Skeletal muscle cell (primary cell): Measurements from ENCODE around the gene GABRR1.

ENCODE experiments used
- DNase-seq: peaks from one replicate; pipeline ENCODE4 v3.0.0-alpha.2; 2010; ENCODE audit warnings: low read depth
- H3K4me3 ChIP-seq: 2 replicates; pipeline ENCODE4 v1.5.1; 2011; ENCODE audit warnings: low read depth, mild to moderate bottlenecking, control low read depth, low read length, moderate library complexity

GABRR1 gene

DNA sequence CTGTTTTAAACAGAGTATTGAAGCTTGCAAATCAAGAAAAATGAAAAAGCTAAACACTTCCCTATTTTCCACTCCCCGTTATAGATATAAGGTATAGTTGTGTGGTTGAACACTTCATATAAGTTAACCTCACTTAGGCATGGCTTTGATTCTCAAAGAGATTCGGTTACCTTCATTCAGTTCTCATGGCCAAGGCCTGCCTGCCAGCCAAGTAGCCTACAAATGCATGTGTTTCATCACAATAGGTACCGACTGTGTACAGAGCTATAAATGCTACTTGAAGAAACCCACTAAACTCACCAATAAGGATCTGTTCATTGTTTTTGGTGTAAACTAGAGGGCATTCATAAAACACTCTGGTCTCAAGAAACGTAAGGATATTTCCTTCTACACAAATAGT lies 43.5 kb downstream of the GABRR1 start:
- H3K4me3 ChIP-seq = no peak overlapping the region
- DNase-seq = no peak

DNA sequence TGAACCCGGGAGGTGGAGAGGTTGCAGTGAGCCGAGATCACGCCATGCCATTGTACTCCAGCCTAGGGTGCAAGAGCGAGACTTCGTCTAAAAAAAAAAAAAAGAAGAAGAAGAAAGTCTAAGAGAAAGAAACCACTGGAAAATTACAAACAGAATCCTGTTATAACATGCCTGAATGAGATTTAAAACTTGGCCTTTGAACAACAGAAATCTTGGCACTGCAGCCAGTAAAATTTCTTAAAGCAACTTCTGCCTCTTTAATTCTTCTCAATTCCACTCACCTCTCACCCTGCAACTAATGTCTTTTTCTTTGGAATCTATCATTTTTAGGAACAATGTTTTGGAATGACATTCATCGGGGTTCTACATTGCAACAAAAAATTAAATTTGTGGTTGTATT lies 45.0 kb downstream of the GABRR1 start:
- DNase-seq = no peak
- no peak overlapping the region for H3K4me3 ChIP-seq

DNA sequence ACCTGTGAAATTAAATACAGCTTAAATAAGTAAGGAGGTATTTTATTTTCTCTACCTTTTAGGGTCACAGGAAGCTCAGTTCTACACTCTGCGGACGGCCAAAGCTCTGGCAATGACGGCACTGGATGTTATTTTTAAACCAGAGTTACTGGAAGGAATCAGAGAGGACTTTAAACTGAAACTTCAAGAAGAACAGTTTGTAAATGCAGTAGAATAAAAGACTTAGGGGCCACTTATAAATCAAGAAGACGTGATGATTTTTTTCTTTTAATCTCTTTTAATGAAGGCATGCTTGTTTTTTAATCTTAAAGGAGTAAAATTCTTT lies 55.1 kb downstream of the GABRR1 start:
- no peak overlapping the region for H3K4me3 ChIP-seq
- DNase-seq = no peak

DNA sequence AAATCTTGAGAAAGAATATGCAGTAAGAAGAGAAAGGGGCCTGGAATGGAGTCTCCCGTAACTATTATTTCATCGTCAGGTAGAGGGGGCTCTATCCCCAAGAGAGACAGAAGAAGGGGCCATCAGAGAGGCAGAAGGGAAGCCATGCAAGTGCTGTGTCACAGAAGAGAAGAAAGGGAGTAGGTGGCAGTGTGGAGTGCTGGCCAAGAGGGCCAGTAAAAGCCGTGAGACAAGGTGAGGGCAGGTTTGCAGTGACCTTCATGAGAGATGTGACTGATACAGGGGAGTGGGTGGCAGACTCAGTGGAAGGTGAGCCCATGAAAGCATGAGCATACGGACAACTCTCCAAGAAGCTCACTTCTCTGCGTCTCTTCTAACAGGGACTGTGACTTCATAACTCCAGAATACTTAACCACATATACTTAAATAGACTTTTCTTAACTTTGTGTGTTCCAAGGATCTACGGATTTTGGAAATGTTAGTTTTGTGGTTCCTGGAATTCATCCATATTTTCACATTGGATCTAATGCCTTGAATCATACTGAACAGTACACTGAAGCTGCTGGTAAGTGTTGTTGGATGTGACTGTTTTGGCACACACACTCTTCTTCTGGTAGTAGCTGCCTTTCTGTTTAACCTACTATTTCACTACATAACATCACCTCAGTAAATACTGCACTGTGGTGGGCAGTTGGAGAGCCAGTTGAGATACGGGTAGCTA lies 55.7 kb downstream of the GABRR1 start:
- DNase-seq = no peak
- H3K4me3 ChIP-seq = no peak overlapping the region

DNA sequence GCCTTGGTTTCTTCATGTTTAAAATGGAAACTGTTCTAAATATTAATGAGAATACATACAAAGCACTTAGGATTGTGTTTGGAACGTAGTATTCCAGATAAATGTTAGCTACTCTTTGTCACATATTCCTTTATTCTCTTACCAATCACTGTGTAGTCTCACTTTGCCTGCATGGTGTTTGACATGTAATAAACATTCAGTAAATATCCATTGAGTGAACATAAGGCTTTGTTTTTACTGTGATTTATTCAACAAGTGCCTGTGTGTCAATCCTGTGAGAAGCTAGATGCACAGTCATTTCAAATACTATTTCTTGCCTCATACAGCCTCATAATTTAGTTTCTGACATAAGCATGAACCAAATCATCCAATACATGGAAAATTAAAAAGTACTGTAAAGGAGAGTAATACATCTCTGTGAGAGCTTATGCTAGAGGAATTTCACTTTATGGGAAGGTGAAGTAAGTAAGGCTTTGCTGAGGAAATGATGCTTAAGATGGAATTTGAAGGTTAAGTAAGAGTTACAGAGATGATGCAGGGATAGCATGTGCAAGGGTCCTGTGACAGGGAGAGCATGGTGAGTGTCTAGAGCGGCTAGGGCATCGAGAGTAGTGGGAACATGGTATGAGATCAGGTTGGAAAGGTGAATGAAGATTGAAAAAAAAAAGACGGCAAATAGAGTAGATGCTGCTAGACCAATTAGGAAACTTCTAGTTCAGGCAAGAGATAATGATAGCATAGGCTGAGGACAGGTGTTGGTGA lies 56.6 kb downstream of the GABRR1 start:
- no peak overlapping the region for H3K4me3 ChIP-seq
- no peak for DNase-seq

DNA sequence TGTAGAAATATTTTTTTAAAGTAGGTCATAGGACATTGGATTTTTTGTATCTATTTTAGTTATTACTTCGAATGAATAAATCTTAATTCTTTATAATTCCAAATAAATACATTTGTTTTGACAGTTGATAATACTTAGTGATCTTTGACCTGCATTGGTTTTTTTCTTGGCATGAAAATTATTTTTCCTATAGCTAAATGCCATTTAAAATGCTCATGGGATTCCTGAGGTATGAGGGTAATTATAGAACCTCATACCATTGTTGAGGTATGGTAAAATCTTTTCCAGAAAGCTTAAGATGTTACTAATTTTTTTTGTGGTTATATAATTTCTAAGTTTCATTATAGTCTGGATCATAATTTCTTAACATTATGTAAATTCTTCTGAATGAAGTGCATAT lies 63.0 kb downstream of the GABRR1 start:
- DNase-seq = no peak
- no peak overlapping the region for H3K4me3 ChIP-seq

DNA sequence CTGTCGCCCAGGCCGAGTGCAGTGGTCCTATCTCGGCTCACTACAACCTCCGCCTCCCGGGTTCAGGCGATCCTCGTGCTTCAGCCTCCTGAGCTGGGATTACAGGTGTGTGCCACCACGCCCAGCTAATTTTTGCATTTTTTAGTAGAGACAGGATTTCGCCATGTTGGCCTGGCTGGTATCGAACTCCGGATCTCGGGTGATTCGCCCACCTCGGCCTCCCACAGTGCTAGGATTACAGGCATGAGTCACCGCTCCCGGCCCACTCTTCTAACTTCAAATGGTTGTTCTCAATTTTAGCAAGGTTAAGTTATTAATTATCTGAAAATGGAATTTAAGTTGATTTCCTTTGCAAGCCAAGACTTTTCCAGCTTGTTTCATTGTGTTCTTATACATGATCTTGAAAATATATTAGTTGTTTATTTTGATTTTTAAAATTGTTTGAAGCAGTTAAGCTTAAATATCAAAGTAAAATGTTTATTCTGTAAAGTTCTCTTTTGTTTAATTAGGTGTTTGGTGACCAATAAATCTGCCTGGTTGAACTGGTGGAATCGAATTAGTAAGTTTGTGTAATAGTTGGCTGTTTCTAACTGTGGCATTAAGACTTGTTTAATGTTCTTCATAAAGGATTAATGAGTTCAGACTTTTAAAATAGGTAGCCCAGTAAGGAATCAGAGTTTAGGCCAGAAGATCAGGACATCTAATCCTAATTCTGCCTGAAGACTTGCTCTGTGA lies 69.0 kb downstream of the GABRR1 start:
- DNase-seq = no peak
- H3K4me3 ChIP-seq = no peak overlapping the region

DNA sequence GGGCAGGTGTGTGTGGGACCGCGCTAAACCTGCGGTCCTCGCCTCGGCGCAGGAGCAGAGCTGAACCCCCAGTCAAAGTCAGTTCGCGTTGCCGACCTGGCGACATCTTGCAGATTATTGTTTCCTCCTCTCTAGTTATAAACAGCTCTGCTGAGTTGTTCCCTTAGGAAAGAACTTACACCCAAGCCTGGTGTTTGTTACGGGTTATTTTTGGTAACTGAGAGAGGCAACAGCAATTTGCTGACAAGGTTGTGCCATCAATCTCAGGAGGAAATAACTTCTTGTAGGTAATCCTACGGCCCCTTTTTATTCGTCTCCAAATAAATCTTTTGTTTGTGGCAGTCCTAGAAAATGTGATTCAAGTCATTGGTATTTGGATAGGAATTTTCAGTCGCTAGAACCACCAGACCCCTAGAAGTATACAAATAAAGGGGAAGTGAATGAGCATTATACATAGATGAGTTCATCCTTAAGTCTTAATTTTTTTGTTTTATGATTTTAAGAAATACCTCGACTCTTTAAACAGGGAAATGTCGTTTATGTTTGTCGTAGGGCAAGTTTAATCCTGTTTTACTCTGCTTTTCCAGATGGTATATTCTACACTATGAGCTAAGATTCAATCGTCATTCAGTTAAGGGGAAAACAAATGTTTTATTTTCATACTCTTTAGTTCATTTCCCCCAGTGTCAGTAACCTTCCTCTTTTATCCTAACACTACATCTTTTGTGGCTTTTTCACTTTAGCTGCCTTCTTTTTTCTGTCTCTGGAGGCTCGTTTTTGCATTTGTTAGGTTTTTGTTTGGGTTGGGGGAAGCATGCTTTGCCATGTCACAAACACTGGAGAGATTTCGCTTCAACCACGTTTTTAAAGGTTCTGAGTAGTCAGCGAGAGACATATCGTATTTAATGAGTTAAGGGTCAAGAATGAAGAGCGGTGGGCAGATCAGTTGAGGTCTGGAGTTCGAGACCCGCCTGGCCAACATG lies 70.1 kb downstream of the GABRR1 start:
- DNase-seq = no peak
- peak overlapping the region; percentile 68 for H3K4me3 ChIP-seq

DNA sequence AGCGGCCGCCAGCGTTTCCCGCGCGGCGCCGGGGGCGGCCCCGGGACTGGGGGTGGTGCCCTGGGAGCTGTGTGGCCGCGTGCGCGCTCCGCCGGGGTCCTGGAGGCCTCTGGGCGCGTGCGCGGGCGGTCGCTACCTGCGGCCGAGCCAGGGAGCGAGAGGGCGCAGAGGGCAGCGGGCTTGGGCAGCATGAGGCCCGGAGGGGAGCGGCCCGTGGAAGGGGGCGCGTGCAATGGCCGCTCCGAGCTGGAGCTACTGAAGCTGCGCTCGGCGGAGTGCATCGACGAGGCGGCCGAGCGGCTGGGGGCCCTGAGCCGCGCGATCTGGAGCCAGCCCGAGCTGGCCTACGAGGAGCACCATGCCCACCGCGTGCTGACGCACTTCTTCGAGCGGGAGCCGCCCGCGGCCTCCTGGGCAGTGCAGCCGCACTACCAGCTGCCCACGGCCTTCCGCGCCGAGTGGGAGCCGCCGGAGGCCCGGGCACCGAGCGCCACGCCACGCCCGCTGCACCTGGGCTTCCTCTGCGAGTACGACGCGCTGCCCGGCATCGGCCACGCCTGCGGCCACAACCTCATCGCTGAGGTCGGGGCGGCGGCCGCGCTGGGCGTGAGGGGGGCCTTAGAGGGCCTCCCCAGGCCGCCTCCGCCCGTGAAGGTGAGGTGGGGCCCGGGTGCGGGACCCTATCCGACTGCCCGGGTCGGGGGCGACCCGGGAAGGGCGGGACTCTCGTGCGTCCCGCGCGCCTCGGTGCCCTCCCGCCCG lies 71.0 kb downstream of the GABRR1 start, which contains the start of gene PM20D2:
PM20D2 (plus strand) TSS at position 100 of the 762 bp plus-strand sequence; CDS start at position 190, 90 bp downstream.
- peak within 1 kb of the TSS; percentile 68 for H3K4me3 ChIP-seq
- no peak for DNase-seq

DNA sequence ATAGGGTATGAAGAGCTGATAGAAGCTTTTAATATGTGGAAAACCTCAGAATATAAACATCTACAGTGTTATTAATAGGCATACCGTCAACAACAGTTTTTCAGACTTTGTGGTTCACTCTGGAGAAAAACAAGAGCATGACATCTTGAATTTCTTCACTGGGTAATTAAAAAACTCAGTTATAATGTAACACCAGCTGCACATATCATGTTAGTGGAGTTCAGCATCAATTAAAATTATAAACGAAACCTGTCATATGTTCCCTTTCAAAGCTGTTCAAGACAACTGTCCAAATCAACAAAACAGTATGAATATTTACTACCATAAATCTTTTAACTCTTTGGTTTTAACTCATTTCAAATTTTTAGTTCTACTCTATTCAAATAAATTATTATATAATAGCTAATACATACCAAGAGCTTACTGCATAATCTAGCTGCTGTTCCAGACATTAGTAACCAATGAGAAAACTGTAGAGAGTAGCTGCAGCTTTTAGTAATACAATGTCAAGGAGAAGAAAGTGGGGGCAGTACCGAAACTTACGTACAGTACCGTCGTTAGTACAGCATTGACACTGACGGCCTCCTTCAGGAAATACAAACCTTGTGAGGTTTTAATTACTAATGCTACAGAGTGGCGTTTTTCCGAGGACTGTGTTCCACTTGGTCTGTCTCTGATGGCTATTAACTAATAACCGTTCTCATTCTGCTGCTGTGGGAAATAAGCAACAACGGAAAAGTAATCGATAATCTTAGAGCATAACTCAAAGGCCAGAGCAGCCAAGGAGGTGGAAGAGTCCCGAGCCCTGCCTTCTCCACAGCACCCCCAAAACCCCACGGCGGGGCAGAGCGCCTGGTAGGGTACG lies 71.8 kb downstream of the GABRR1 start:
- no peak for DNase-seq
- H3K4me3 ChIP-seq = peak overlapping the region; percentile 68

DNA sequence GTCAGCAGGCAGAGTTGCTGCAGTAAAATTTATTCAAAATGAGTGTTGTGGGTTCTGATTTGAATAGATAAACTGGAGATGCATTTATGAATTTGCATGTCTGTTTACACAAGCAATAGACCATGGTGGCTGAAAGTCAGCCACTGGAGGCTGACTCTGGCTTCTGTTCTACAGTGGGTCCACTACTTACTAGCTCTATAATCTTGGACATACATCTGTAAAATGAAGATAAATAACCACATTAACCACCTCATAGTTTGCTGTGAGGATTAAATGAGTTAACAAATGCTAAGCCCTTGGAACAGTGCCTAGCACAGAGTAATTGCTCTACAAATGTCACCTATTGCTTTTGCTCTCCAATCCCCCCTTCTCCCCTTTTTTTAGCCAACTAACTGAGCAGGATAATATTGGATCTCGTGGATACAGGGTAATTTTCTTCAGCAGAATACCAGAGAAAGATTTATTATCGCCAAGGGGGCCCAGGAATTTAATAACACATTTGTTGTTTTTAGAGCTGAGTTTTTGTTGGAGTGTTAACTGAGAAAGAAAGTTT lies 72.7 kb downstream of the GABRR1 start:
- DNase-seq = no peak
- no peak overlapping the region for H3K4me3 ChIP-seq

DNA sequence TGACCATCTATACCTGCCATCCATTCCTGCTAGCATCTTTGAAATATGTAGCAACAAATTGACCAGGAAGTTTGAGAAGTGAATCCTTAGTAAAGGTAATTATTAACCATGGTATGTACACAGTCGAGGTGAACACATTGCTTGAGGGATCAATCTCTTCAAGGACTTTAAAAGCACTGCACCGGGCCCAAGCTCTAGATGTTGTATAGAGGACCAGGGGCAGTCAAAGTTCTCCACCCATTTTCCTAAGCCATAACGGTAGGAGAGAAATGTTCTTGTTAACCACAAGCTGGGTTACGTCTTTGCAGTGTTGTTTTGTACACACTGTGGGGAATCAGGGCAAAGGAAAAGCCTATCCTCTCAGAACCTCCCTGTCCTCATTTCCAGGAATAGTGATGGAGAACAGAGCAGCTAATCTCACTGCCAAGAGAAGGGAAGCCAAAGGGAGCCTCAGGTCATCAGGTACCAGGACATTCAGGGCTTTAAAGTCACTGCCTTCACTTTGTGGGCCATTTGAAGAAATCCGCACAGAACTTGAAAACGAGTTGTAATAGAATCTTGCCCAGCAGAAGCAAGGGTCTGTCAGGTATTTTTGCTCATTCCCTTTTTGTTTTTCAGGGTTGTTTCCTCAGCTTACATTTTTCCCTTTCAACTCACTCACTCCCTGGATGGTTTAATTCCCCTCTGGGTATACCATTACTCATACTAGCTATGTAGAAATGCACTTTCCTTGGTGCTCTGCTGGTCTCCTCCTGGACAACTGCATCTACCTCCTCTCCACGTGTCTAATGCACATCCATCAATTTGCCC lies 76.6 kb downstream of the GABRR1 start:
- no peak overlapping the region for H3K4me3 ChIP-seq
- no peak for DNase-seq

DNA sequence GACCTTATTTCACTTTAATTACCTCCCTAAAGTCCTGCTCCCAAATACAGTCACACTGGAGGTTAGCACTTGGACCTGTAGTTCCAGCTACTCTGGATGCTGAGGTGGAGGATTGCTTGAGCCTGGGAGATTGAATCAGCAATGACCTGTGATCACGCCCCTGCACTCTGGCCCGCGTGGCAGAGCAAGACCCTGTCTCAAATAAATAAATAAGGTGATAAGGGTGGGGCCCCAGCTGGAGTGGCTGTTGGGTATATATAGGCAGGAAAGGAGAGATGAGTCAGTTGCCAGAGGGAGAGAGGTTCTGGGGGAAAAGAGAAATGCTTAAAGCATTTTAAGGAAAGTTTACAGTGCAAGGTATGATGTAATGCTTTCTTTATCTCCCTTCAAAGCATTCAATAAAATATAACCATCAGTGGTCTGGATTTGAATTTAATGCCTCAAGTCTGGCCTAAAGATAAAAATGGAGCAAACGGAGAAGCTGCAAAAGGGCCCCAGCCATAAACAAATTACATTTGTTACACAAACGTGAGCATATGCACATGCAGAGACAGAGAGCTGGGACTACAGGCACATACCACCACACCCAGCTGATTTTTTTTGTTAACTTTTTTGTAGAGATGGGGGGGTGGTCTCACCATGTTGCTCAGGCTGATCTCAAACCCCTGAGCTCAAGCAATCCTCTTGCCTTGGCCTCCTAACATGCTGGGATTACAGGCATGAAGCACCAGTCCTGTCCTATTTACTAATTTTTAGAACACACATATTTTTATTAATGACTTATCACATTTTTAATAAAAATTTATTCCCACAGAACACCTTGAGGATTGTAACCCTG lies 77.4 kb downstream of the GABRR1 start:
- H3K4me3 ChIP-seq = no peak overlapping the region
- DNase-seq = no peak

DNA sequence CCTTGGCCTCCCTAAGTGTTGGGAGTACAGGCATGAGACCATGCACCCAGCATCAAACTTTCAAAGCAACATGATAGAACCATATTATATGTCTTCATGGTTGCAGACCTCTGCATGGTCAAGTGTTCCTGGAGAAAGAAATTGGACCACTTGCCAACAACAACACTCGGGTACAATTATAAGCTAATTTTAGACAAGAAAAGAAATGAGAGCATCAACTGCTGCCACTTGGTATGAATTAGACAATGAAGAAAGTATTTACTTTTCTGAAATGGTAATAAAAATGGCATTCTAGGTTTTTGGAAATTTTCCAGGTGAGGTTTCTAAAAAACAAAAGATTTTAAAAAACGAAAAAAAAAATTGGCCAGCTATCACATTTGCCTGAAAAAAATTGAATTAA lies 79.0 kb downstream of the GABRR1 start:
- DNase-seq = no peak
- no peak overlapping the region for H3K4me3 ChIP-seq

DNA sequence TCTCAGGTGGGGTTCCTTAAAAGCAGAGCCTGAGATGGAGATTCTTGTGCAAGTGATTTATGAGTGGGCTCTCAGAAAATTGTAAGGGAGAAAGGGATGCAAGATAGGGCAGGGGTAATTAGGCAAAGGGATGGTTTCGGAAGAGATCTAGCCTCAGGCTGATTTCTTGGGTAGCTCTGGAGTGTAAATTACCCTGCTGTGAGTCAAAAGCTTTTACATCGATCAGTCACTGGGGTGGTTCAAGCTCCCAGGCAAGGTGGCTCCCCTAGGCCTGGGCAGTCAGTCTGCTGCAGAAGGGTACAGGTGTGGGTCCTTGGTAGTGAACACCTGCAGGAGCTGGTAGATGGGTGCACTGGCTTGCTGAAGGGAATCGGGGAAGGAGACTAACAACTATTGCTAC lies 82.4 kb downstream of the GABRR1 start:
- DNase-seq = no peak
- no peak overlapping the region for H3K4me3 ChIP-seq

DNA sequence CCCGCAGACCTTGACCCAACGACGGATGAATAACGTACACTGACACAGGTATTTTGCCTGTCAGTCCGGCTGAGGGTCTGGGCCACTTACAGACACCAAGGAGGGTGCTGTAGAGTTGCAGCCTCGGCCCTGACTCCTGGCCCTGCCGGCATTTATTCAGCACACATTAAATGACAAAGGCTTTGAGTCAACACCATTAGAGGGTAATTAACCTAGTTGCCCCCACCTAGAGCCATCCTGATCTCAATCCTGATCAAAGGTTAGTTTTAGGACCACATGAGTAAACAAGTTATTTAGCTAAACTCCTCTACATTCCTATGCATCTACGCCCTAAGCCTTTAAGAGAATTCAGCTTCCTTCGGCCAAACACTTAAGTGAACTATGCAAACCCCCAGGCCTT lies 83.2 kb downstream of the GABRR1 start:
- no peak for DNase-seq

More for the DNA sequence above, 83.2 kb downstream of the GABRR1 start:
- no peak overlapping the region for H3K4me3 ChIP-seq
